LHCN-M2 (cell line): ENCODE measurements around the gene SMIM33. TPM values are rescaled to one million over a fixed set of nuclear protein-coding genes. Genes with fewer than 3 reads are reported as not detected.
"Not testable (repeated sequence)": the region's sequence is repeated elsewhere in the genome, so short reads cannot be mapped to it uniquely, and the experiment has no call there.

ENCODE experiments used
- DNase-seq: peaks from one replicate; pipeline ENCODE4 v3.0.0-alpha.2; 2012; ENCODE audit warnings: low read depth
- polyA plus RNA-seq: library from polyadenylated mRNA; unstranded; fragments of >200 nt; gene quantifications from one replicate; pipeline ENCODE4 v1.2.1, GENCODE V29; 2012; ENCODE audit warnings: missing spikeins
- total RNA-seq: library from RNA; depleted of rRNA; stranded (reverse); fragments of >200 nt; gene quantifications from 2 replicates; pipeline ENCODE4 v1.2.3, GENCODE V29; 2014; rRNA removed

Gene SMIM33
- not detected in 2 replicates for total RNA-seq
- polyA plus RNA-seq = not detected

GRCh38 chr5:139470821-139471300, at the start of gene SMIM33:
SMIM33 (plus strand) TSS chr5:139471004; CDS start chr5:139471122, 118 bp downstream.
- DNase-seq = no peak

DNA sequence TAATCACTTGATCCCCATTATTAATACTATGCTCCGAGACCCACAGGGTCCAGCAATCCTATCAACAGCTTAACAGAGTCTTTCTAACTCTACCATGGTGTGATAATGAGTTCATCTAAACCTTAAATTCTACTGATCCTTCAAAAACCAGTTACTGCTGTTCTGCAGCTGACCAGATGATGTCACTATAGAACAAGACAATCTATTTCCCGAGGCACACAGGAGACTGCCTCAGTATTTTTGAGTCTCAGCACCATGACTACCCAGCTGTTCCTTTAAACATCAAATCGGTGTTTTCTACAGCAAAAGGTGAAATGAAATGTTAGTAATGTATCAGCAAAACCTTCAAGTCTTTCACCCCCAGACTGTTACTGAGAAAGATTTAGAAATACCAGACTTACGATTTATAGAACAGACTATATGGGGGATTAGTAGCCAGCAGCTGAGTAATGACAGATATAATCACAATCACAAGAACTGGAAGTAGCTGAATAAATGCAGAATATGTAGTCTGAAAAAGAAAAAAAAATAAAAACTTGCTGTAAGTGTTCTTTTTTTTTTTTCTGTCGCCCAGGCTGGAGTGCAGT, 48.4 kb upstream of the SMIM33 start:
- DNase-seq = peak; percentile 80

GRCh38 chr5:139425497-139425896, 45.3 kb upstream of the SMIM33 start:
- no peak for DNase-seq

DNA sequence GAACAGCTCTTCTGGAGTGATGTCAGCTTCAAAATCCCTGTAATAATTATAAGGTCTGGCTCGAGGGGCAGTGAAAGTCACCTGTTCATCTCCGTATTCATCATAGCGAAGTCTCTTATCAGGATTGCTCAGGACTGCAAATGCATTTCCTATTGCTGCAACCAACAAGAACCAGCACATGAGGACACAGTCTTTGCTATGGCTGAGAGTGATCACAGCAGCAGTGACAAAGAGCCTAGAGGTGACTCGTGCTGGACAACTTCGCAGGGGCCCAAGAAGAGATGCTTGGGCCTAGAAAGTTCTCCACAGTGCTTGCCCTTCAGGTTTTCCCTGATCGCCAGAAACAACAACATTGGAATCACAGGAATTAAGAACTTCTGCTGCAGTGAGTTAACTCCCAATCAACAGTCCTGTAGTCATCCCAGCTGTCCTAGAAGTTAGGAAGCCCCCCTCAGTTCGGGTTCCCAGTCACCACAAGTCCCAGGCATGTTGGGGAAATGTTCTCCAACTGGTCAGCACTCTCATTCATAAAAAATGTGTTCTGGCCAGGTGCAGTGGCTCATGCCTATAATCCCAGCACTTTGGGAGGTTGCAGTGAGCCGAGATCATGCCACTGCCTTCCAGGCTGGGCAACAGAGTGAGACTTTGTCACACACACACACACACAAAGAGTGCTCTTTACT, 44.5 kb upstream of the SMIM33 start:
- peak; percentile 93 for DNase-seq

DNA sequence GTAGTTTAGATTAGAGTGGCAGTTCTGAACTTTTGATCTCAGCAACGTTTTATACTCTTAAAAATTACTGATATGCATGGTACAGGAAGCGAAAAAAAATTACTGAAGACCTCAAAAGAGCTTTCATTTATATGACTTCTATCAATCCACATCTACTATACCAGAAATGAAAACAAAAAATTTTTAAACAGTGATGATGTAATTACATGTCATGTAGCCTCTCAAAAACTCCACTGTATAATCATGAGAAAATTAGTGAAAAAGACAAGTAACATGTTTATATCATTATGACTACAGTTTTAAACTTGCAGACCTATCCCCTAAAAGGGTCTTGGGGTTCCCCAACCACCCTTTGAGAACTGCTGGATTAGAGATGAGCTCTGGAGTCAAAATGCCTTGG, 40.8 kb upstream of the SMIM33 start:
- DNase-seq = no peak

DNA sequence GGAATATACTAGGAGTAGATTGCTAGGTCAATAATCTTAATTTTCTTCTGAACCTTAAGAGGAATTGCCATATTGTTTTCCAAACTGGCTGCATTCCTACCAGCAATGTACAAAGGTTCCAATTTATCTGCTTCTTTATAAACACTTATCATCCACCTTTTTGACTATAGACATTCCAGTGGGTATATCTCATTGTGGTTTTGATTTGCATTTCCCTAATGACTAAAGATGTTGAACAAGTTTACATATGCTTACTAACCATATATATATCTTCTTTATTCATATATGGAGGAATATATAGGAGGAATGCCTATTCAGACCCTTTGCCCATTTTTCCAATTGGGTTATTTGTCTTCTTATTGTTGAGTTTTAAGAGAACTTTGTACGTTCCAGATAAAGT, 39.1 kb upstream of the SMIM33 start:
- DNase-seq = no peak

GRCh38 chr5:139435676-139436075, 35.1 kb upstream of the SMIM33 start:
- no peak for DNase-seq

- DNase-seq = no peak
Observed at GRCh38 chr5:139438707-139439012, 32.1 kb upstream of the SMIM33 start.

DNA sequence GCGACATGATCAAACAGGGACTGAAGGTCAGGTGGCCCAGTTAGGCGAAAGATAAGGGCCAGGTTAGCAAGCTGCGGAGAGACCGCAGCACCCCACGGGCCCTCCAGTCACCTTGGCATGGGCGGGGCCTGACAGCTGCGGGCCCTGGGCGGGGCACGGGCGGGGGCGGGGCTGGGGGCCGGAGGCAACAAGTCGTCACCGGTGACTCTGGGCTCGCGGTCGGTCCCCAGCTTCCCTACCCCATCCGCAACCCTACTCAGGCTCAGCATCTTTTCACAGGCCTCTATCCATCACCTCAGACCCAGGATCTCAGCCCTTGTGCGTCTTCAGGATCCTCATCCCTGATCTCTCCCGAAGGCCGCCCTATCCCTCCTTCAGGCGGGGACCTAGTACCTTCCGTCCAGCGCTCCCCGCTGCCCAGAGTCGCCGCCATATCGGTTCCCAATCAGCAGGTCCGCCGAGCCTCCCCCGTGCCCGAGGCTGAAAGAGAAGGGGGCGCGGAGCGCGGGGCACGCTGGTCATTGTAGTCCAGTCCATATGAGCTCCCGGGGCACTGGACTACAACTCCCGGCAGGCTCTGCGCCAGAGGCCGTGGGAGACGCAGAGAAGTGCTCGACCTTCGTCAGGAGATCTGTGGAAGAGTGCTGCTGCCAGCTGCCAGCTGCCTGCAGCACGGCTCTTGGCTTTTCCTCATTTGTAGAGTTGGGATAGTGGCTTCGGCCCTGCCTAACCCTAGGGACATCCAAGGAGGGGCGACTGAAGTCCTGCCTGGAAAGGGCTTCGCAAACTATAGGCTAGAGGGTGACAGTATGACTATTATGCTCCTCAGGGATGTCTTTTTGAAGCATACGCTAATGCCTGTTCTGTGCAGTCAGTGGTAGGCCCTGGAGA, 31.5 kb upstream of the SMIM33 start, which contains the start of gene DNAJC18:
TSS of gene DNAJC18 (minus strand) at position 513 of the 891 bp plus-strand sequence. CDS start at position 433, 80 bp downstream.
- peak; percentile 93 for DNase-seq

- DNase-seq = not testable (repeated sequence)
Observed at GRCh38 chr5:139440416-139440815, 30.4 kb upstream of the SMIM33 start.

DNA sequence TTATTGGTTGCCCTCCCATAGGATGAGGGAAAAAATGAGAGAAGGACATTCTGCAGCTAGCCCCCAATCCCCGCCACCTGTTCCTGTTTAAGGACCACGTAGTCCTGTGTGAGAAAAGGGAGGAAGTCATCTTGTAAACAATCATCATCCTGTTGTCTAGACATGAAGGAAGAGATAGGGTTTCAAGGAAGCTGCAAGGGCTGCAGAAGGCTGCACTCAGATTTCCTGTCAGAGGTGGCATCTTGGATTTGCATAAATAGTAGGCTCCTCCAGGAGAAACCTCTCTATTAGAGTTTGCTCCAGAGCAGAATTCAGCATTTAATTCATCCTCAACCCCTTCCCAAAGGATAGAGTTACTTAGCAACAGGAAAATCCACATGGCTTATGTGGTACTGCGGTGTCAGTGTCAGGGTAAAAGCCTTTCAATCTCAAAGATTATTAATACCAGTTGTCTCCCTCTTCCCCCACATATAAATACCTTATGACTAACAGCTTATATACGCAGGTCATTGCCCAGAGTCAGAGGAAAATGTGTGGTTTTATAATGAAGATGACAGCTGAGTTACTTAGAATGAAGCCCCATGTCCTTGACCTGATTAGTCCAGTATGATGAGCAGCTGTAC, 26.9 kb upstream of the SMIM33 start:
- DNase-seq = peak; percentile 97

- no peak for DNase-seq
Observed at GRCh38 chr5:139445325-139446170, 25.3 kb upstream of the SMIM33 start.

GRCh38 chr5:139446956-139447779, 23.6 kb upstream of the SMIM33 start:
- peak; percentile 37 for DNase-seq

DNA sequence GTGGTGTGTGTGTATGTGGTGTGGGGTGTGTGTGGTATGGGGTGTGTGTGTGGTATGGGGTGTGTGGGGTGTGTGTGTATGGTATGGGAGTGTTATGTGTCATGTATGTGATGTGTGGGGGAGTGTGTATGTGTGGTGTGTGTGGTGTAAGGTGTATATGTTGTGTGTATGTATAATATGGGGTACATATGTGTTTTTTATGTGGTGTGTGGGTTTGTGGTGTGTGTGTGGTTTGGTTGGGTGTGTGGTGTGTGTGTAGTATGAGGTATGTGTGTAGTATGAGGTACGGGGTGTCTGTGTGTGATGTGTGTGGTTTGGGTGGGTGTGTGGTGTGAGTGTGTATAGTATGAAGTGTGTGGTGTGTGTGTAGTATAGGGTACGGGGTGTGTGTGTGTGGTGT, 19.6 kb upstream of the SMIM33 start:
- DNase-seq = no peak

DNA sequence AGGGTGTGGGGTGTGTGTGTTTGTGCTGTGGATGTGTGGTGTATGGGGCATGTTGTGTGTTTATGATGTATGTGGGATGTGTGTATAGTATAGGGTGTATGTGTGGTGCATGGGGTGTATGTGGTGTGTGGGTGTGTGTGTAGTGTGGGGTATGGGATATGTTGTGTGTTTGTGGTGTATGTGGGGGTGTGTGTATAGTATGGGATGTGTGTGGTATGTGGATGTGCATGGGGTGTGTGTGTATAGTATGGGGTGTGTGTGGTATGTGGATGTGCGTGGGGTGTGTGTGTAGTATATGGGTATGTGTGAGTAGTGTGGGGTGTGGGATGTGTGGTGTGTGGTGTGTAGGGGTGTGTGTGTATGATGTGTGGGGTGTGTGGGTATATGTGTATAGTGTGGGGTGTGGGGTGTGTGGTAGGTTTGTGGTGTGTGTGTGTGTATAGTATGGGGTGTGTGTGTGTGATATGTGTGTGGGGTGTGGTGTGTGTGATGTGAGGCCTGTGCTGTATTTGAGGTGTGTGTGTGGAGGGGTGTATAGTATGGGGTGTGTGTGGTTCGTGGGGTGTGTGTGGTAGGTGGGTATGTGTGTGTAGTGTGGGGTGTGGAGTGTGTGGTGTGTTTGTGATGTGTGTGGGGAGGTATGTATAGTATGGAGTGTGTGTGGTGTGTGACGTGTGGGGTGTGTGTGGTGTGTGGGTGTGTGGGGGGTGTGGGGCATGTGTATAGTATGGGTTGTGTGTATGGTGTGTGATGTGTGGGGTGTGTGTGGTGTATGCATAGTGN, 18.7 kb upstream of the SMIM33 start:
- DNase-seq = no peak

DNA sequence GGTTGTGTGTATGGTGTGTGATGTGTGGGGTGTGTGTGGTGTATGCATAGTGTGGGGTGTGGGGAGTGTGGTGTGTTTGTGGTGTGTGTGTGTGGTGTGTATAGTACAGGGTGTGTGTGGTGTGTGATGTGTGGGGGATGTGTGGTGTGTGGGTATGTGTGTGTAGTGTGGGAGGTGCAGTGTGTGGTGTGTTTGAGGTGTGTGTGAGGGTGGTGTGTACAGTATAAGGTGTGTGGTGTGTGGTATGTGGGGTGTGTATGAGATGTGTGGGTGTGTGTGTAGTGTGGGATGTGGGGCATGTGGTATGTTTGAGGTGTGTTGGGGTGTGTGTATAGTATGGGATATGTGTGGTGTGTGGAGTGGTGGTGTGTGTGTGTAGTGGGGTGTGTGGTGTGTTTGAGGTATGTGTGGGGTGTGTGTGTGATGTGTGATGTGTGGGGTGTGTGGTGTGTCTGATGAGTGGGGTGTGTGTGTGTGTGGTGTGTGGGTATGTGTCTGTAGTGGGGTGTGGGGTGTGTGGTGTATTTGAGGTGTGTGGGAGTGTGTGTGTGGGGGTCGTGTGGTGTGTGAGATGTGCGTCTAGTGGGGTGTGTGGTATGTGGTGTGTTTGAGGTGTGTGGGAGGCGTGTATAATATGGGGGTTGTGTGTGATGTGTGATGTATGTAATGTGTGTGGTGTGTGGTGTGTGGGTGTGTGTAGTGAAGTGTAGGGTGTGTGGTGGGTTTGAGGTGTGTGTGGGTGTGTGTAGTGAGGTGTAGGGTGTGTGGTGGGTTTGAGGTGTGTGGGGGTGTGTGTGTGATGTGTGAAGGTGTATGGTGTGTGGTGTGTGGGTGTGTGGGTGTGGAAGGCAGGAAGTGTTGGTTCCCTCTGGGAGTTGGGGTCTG, 16.9 kb upstream of the SMIM33 start:
- DNase-seq = no peak

DNA sequence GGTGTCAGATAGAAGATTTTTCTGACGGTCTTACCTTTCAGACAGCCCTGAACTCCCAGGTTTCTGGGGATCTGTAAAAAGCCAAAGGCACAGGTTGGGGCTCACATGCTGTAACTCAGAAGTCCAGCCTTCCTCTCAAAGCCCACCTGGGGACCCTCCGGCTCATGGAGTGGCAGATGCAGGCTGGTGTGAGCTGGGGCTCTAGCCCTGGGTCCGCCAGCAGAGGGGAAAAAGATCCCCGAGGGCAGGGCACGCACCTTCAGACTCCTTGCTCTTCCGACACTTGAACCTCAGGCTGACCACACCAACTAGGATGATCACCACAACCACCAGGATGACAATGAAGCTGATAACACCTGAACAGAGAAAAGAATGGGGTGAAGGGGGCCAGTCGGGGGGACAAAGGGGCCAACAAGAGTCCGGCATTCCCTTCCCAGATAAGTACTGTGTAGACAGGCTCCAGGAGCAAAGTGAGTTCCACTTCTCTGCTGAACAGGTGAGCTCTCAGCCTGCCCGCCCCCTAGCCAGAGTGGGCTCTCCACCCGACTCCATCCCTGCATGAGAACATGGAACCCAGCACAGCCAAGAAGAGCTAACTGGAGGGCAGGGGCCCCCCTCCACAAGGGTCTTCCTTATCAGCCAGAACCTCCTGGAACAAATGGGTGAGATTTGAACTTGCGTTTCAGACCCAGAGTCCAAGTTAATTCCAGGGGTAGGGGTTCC, 16.1 kb upstream of the SMIM33 start:
- DNase-seq = no peak
